ENCODE measurements around the gene KRT8.

DNA sequence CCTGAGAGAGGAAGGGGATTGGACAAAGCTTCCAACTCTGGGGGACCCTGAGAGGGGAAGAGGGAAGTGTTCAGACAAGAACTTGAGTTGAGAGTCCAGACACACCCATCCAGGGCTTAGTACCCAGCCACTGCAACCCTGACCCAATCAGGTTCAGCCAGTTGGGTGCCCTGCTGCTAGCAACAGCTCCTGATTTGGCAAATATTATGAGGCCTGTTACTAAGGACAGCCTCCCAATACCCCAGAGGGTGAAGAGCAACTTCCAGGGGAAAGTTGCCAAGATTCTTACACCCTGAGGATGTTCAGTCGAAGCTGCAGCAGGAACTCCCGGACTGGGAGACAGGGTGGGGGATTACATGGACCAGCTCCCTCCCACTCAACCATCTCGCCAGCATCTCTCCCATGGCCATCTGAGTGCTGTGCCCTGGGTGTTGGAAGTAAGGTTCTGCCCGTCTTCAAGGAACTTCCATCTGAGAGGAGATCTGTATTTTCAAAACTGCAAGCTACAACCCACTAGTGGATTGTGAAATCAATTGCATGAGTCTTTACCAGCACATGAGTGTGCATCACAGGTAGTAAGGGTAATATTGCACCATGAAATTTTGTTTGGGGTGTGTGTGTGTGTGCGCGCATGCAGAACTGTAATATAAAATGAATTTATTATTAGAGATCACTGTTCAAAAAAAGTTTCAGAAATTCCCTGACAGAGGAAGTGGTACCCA, 44.6 kb downstream of the KRT8 start:
- no peak for TF ChIP-seq CHD2 (IDR thresholded peaks at IDR 0.05; ENCODE audit: low read length, partially characterized antibody)
- TF ChIP-seq, protein P1, sequence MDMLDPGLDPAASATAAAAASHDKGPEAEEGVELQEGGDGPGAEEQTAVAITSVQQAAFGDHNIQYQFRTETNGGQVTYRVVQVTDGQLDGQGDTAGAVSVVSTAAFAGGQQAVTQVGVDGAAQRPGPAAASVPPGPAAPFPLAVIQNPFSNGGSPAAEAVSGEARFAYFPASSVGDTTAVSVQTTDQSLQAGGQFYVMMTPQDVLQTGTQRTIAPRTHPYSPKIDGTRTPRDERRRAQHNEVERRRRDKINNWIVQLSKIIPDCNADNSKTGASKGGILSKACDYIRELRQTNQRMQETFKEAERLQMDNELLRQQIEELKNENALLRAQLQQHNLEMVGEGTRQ (IDR thresholded peaks at IDR 0.05; ENCODE audit: borderline replicate concordance, low read depth, low read length) = no peak
- no peak for TF ChIP-seq POLR2AphosphoS5 (IDR thresholded peaks at IDR 0.05; ENCODE audit: low read depth, low read length)
- no peak for TF ChIP-seq ELF1 (IDR thresholded peaks at IDR 0.05)
- TF ChIP-seq, protein P2, sequence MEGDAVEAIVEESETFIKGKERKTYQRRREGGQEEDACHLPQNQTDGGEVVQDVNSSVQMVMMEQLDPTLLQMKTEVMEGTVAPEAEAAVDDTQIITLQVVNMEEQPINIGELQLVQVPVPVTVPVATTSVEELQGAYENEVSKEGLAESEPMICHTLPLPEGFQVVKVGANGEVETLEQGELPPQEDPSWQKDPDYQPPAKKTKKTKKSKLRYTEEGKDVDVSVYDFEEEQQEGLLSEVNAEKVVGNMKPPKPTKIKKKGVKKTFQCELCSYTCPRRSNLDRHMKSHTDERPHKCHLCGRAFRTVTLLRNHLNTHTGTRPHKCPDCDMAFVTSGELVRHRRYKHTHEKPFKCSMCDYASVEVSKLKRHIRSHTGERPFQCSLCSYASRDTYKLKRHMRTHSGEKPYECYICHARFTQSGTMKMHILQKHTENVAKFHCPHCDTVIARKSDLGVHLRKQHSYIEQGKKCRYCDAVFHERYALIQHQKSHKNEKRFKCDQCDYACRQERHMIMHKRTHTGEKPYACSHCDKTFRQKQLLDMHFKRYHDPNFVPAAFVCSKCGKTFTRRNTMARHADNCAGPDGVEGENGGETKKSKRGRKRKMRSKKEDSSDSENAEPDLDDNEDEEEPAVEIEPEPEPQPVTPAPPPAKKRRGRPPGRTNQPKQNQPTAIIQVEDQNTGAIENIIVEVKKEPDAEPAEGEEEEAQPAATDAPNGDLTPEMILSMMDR (IDR thresholded peaks at IDR 0.05) = no peak

Data from SK-N-SH (cell line).